Fibroblast of pulmonary artery (primary cell): Measurements from ENCODE around the gene CAPN6.
A peak's percentile ranks its signal among the peaks of the same experiment; 100 is the strongest.

ENCODE experiments used
- DNase-seq: peaks from one replicate; pipeline ENCODE4 v3.0.0-alpha.2; 2010; ENCODE audit warnings: low read depth
- H3K4me3 ChIP-seq: replicated peaks from 2 replicates; pipeline ENCODE4 v1.5.1; 2011; ENCODE audit warnings: low read depth, mild to moderate bottlenecking, control low read depth, low read length, moderate library complexity
- CTCF ChIP-seq: IDR thresholded peaks from 2 replicates; pipeline ENCODE4 v1.5.1; 2011; ENCODE audit warnings: mild to moderate bottlenecking, control low read depth, low read length, inconsistent platforms; ENCODE audit errors: missing control alignments

CAPN6 gene

GRCh38 chrX:111264385-111264784, 5.9 kb downstream of the CAPN6 start:
- no peak for DNase-seq
- no peak overlapping the region for H3K4me3 ChIP-seq
- TF ChIP-seq CTCF, result no peak

- no peak for DNase-seq
- TF ChIP-seq CTCF, result no peak
- H3K4me3 ChIP-seq, result no peak overlapping the region
Observed at GRCh38 chrX:111262086-111262485, 8.2 kb downstream of the CAPN6 start.

GRCh38 chrX:111260451-111260850, 9.8 kb downstream of the CAPN6 start:
- no peak for TF ChIP-seq CTCF
- no peak for DNase-seq
- no peak overlapping the region for H3K4me3 ChIP-seq

GRCh38 chrX:111259559-111259958, 10.7 kb downstream of the CAPN6 start:
- no peak for DNase-seq

GRCh38 chrX:111257733-111258132, 12.6 kb downstream of the CAPN6 start:
- TF ChIP-seq CTCF, result no peak
- H3K4me3 ChIP-seq, result no peak overlapping the region
- DNase-seq, result no peak

More at GRCh38 chrX:111259559-111259958, 10.7 kb downstream of the CAPN6 start:
- TF ChIP-seq CTCF, result no peak
- no peak overlapping the region for H3K4me3 ChIP-seq

GRCh38 chrX:111254896-111255693, 15.2 kb downstream of the CAPN6 start:
- H3K4me3 ChIP-seq, result no peak overlapping the region
- TF ChIP-seq CTCF, result no peak
- no peak for DNase-seq

GRCh38 chrX:111244235-111244750, 26.0 kb downstream of the CAPN6 start:
- H3K4me3 ChIP-seq, result no peak overlapping the region
- peak; percentile 11 for DNase-seq
- TF ChIP-seq CTCF, result peak; percentile 34
